ENCODE results near the gene LIMD2.

DNA sequence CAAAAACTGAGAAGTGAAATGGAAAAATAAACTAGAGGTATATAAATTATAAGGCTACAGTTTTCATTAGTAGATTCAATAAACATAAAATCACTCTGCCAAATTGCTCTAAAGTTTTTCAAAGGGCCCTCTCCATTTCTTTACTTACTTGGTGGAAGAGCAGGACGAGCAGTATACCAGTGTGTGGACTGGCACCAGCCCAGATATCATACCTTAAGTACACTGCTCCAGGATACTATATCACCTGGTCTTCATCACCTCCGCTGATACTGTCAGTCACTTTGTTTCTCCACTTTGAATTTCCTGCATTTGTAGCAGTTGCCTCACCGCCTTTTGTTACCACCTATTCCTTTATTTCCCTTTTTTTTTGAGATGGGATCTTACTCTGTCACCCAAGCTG, 40.1 kb downstream of the LIMD2 start:
- TF ChIP-seq RCOR1 (IDR thresholded peaks at IDR 0.05; ENCODE audit: low read length) (no peak), YY1 (IDR thresholded peaks at IDR 0.05; ENCODE audit: low read depth) (no peak), POLR2AphosphoS5 (IDR thresholded peaks at IDR 0.05; ENCODE audit: low read depth, low read length) (no peak), EP300 (IDR thresholded peaks at IDR 0.05; ENCODE audit: borderline replicate concordance in 1 of 2, low read depth in 1 of 2, low read length in 1 of 2) (no peak), TAF1 (IDR thresholded peaks at IDR 0.05; ENCODE audit: borderline replicate concordance, low read depth, low read length) (no peak), CHD2 (IDR thresholded peaks at IDR 0.05; ENCODE audit: low read length, partially characterized antibody) (no peak), FOSL2 (IDR thresholded peaks at IDR 0.05; ENCODE audit: borderline replicate concordance, low read depth) (no peak), JUND (IDR thresholded peaks at IDR 0.05) (no peak)
- TF ChIP-seq, protein P1, sequence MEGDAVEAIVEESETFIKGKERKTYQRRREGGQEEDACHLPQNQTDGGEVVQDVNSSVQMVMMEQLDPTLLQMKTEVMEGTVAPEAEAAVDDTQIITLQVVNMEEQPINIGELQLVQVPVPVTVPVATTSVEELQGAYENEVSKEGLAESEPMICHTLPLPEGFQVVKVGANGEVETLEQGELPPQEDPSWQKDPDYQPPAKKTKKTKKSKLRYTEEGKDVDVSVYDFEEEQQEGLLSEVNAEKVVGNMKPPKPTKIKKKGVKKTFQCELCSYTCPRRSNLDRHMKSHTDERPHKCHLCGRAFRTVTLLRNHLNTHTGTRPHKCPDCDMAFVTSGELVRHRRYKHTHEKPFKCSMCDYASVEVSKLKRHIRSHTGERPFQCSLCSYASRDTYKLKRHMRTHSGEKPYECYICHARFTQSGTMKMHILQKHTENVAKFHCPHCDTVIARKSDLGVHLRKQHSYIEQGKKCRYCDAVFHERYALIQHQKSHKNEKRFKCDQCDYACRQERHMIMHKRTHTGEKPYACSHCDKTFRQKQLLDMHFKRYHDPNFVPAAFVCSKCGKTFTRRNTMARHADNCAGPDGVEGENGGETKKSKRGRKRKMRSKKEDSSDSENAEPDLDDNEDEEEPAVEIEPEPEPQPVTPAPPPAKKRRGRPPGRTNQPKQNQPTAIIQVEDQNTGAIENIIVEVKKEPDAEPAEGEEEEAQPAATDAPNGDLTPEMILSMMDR (IDR thresholded peaks at IDR 0.05): no peak

Measured in SK-N-SH (cell line).